Transverse colon (tissue), 4 donors: ENCODE results near the gene ZMIZ1. TPM values are rescaled to one million over a fixed set of nuclear protein-coding genes. Genes with fewer than 3 reads are reported as not detected.

Experiments used
- DNase-seq: peaks from one replicate; pipeline ENCODE4 v3.0.0-alpha.2; 2019
- H3K27ac ChIP-seq, 4 donors: fragments of 200-600 bp; sonication (generic); 2 replicates each; pipeline ENCODE4 v1.5.1; 2016 to 2018; ENCODE audit warnings: inconsistent platforms in 4 of 4
- H3K27me3 ChIP-seq: fragments of 200-600 bp; sonication (generic); 2 replicates; pipeline ENCODE4 v1.5.1; 2017; ENCODE audit warnings: inconsistent platforms
- H3K36me3 ChIP-seq, 4 donors: fragments of 200-600 bp; sonication (generic); 2 replicates each; pipeline ENCODE4 v1.5.1; 2017 to 2019; ENCODE audit warnings: inconsistent platforms in 4 of 4
- H3K4me1 ChIP-seq, 4 donors: fragments of 200-600 bp; sonication (generic); 2 replicates each; pipeline ENCODE4 v1.5.1; 2017 to 2020; ENCODE audit warnings: inconsistent platforms in 4 of 4
- H3K4me3 ChIP-seq, 4 donors: fragments of 200-600 bp; sonication (generic); 1 replicate in 1 of 4; 2 replicates in 3 of 4; pipeline versions ENCODE4 v1.5.1 to v1.6.1; 2017 to 2019; ENCODE audit warnings: inconsistent platforms in 4 of 4
- H3K9me3 ChIP-seq, 2 donors: fragments of 200-600 bp; sonication (generic); 2 replicates each; pipeline ENCODE4 v1.5.1; 2017 to 2019; ENCODE audit warnings: inconsistent platforms in 2 of 2
- EP300 ChIP-seq: sonication (generic); formaldehyde crosslinking; IDR thresholded peaks from one replicate; pipeline ENCODE4 v1.6.1; 2017; ENCODE audit warnings: antibody characterized with exemption, low read depth
- POLR2A ChIP-seq: fragments of 450-650 bp; IDR thresholded peaks from one replicate; pipeline ENCODE4 v1.6.1; 2016; ENCODE audit warnings: antibody characterized with exemption, mild to moderate bottlenecking, moderate library complexity
- POLR2AphosphoS5 ChIP-seq, 3 donors: sonication (generic); formaldehyde crosslinking; IDR thresholded peaks; one replicate each; pipeline ENCODE4 v1.6.1; 2016; ENCODE audit warnings: antibody characterized with exemption in 3 of 3
- WGBS, 2 donors: methylation state at CpG; one replicate each; pipeline ENCODE4 v1.1.5; 2018; ENCODE audit warnings: low coverage in 1 of 2; 5-methylcytosine and 5-hydroxymethylcytosine counted together
- in situ Hi-C, 4 donors: fragments of 200-750 bp; cut with MboI; loops; one replicate each; pipeline versions ENCODE4 v1.15.0 to v1.15.1; 2017; ENCODE audit warnings: low sequenced_read_pairs in 3 of 4, low pct_ligation_motif_present in 1 of 4, low pct_unique_long_range_greater_than_20kb in 1 of 4
- intact Hi-C: fragments of 100-400 bp; cut with DNase I; formaldehyde crosslinking; loops from one replicate; pipeline ENCODE4 v1.15.1; 2023; ENCODE audit warnings: low total_unique reads
- total RNA-seq, 4 donors: library from RNA; depleted of rRNA; stranded (reverse); fragments of >200 nt; gene quantifications; one replicate each; pipeline ENCODE4 v1.1.0, GENCODE V29; 2016
- TF ChIP-seq, protein P1 (sequence below), 5 experiments: fragments of 200-600 bp in 3 of 5; fragments of 450-650 bp in 2 of 5; sonication (generic) in 3 of 5; IDR thresholded peaks; 1 replicate in 2 of 5; 2 replicates in 3 of 5; pipeline ENCODE4 v1.5.1; 2016 to 2017; ENCODE audit warnings: antibody characterized with exemption in 5 of 5, inconsistent platforms in 3 of 5, mild to moderate bottlenecking in 2 of 5, moderate library complexity in 1 of 5

ZMIZ1 gene
- total RNA-seq, 4 donors from 2014 or later = 32.0 to 108 (median 63.0) TPM

DNA sequence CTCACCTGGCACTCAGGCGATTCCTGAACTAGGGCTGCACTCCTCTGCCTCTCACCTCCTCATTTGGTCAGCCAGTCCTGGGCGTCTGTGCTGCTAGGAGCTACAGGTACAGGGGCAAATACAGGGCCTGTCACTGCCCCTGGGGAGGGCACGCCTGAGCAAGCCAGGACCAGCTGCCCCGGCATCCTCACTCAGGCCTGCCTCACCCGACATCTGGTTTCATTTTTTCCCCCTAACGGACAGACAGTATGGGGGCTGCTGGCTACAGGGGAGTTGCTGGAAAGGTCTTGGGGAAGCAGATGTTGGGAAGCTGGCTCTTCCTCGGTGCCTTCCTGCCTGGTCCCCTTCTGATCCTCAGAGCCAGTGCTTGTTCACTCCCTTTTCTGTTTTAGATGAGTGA, 201.2 kb downstream of the ZMIZ1 start:
- no peaks in the 10 kb centered on the region for H3K27me3 ChIP-seq
- DNase-seq = no peak
- peak overlapping the region; percentile 27 to 85 (median 64) for H3K27ac ChIP-seq
- in situ Hi-C loops (no loop called here), intact Hi-C loops (loop anchor here (5.0 kb wide), 1 partner anchor 48 kb away; no protein-coding TSS in a partner anchor)
- WGBS, 2 donors = 85% methylated on average over 7 of the region's 7 CpGs; no CpG with 5 or more reads in 1 of the 2 donors
- no peak overlapping the region for H3K4me3 ChIP-seq
- H3K36me3 ChIP-seq = no peaks in the 10 kb centered on the region
- H3K9me3 ChIP-seq = no peaks in the 10 kb centered on the region
- TF ChIP-seq, protein P1, sequence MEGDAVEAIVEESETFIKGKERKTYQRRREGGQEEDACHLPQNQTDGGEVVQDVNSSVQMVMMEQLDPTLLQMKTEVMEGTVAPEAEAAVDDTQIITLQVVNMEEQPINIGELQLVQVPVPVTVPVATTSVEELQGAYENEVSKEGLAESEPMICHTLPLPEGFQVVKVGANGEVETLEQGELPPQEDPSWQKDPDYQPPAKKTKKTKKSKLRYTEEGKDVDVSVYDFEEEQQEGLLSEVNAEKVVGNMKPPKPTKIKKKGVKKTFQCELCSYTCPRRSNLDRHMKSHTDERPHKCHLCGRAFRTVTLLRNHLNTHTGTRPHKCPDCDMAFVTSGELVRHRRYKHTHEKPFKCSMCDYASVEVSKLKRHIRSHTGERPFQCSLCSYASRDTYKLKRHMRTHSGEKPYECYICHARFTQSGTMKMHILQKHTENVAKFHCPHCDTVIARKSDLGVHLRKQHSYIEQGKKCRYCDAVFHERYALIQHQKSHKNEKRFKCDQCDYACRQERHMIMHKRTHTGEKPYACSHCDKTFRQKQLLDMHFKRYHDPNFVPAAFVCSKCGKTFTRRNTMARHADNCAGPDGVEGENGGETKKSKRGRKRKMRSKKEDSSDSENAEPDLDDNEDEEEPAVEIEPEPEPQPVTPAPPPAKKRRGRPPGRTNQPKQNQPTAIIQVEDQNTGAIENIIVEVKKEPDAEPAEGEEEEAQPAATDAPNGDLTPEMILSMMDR (IDR thresholded peaks at IDR 0.05) = no peak
- no peak for TF ChIP-seq POLR2A
- TF ChIP-seq EP300 = no peak
- no peak for TF ChIP-seq POLR2AphosphoS5 (IDR thresholded peaks at IDR 0.05)
- peaks cover 31 to 92% (median 58%) of the 10 kb centered on the region in 4 donors for H3K4me1 ChIP-seq

DNA sequence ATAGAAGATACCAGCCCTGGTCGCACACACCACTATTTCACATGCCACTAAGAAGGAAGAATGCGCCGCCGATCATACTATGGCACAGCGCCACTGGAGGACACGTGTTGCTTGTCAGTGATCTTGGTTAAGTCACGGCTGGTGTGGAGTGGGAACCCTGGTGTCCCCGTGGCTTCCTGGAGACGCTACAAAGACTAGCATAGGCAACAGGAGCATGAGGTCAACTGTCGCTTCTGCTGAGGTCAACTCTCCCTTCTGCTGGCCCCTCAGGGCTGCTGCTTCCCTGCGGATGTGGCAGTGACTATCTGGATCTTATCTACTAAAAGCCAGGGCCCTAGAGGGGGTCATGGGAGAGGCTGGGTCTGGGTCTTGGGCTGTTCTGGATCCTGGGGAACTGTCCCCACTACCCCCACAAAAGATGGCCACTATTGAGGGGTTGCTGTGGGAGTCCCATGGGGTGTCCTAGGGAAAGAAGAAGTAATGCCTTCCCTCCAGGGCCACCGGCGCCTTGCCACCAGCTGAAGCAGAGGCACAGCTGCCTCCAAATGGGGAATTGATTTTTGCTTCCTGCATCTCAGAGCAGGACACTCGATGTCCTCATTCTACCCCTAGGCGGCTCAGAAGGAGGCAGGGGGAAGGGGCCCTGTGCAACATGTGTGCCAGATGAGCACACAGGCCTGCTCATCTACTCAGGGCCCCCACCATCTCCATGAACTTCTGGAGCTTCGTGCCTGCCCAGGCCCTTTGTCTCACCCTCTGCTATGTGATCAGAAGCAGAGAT, 201.9 kb downstream of the ZMIZ1 start:
- intact Hi-C loops (loop anchor here (5.0 kb wide), 1 partner anchor 48 kb away; no protein-coding TSS in a partner anchor), in situ Hi-C loops (no loop called here)
- peaks cover 37 to 97% (median 63%) of the 10 kb centered on the region in 4 donors for H3K4me1 ChIP-seq
- peak overlapping the region; percentile 39 to 85 (median 64) for H3K27ac ChIP-seq
- 82% methylated on average over 16 of the region's 16 CpGs; no CpG with 5 or more reads in 1 of the 2 donors for WGBS, 2 donors
- H3K36me3 ChIP-seq = no peaks in the 10 kb centered on the region
- H3K4me3 ChIP-seq = no peak overlapping the region
- H3K9me3 ChIP-seq = no peaks in the 10 kb centered on the region
- no peaks in the 10 kb centered on the region for H3K27me3 ChIP-seq
- no peak for DNase-seq
- TF ChIP-seq, protein P1 (IDR thresholded peaks at IDR 0.05) = no peak
- peak in 1 of 3 donors; percentile 19 for TF ChIP-seq POLR2AphosphoS5 (IDR thresholded peaks at IDR 0.05)

DNA sequence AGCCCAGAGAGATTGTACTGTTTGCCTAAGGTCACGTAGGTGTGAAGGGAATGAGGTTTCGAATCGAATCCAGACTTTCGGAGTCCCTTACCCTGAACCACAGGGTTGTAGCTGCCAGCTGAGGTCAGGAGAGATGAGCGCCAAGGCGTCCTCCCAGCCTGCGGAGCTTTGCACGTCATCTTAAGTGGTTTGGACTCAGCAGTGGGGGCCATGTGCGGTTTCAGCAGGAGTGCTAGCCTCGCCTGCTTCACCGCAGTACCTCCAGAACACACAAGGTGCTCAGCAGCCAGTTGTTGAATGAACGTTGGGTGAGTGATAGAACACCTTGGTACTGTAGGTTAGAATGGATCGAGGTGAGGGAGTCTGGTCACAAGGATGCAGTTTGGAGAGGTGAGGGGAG, 203.6 kb downstream of the ZMIZ1 start:
- H3K4me1 ChIP-seq = peaks cover 24 to 82% (median 52%) of the 10 kb centered on the region in 4 donors
- WGBS, 2 donors = 74 to 90% methylated on average over 10 to 13 of the region's 13 CpGs
- in situ Hi-C loops (no loop called here), intact Hi-C loops (loop anchor here (5.0 kb wide), 1 partner anchor 50 kb away; no protein-coding TSS in a partner anchor)
- no peaks in the 10 kb centered on the region for H3K9me3 ChIP-seq
- H3K27me3 ChIP-seq = no peaks in the 10 kb centered on the region
- H3K4me3 ChIP-seq = no peak overlapping the region
- no peak for DNase-seq
- H3K36me3 ChIP-seq = peaks cover 0 to 7% (median under 1%) of the 10 kb centered on the region in 4 donors
- TF ChIP-seq POLR2A (no peak), EP300 (no peak), POLR2AphosphoS5 (IDR thresholded peaks at IDR 0.05) (peak in 1 of 3 donors; percentile 23)
- TF ChIP-seq, protein P1 (IDR thresholded peaks at IDR 0.05) = no peak
- H3K27ac ChIP-seq = peak overlapping the region; percentile 76 to 88 (median 84)

DNA sequence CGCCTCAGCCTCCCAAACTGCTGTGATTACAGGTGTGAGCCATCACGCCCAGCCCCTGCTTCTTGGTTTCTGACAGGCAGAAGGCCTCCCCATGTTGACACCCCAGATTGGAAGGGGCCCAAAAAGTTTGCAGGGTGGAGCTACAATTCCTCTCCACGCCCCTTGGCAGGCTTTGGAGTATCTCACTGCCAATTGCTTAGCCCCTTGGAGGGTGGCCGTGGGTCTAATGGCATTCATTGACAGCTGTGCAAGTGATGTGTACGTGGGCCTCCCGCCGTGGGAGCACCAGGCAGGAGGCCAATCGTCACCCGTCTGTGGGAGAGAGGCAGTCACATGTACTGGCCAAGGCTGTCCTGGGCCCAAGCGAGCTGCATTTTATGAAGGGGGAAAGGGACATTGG, 204.8 kb downstream of the ZMIZ1 start:
- Histone ChIP-seq H3K9me3 (no peaks in the 10 kb centered on the region), H3K36me3 (peaks cover 0 to 14% (median 5%) of the 10 kb centered on the region in 4 donors), H3K4me3 (no peak overlapping the region), H3K4me1 (peaks cover 18 to 69% (median 41%) of the 10 kb centered on the region in 4 donors), H3K27me3 (no peaks in the 10 kb centered on the region), H3K27ac (peak overlapping the region; percentile 76 to 88 (median 84))
- intact Hi-C loops (loop anchor here (5.0 kb wide), 1 partner anchor 51 kb away; no protein-coding TSS in a partner anchor), in situ Hi-C loops (no loop called here)
- no peak for DNase-seq
- 61% methylated on average over 10 of the region's 10 CpGs; no CpG with 5 or more reads in 1 of the 2 donors for WGBS, 2 donors
- TF ChIP-seq POLR2AphosphoS5 (IDR thresholded peaks at IDR 0.05) (no peak), EP300 (no peak), POLR2A (no peak)
- TF ChIP-seq, protein P1 (IDR thresholded peaks at IDR 0.05) = no peak
